ENCODE measurements around the gene MAT2A. TPM values are rescaled to one million over a fixed set of nuclear protein-coding genes. Genes with fewer than 3 reads are reported as not detected.
A peak's percentile ranks its signal among the peaks of the same experiment; 100 is the strongest.

The MAT2A gene
- total and polyA plus RNA-seq, 2 donors (not counting 1 experiment from before 2014, with no cell fraction given), result 133 to 177 TPM

DNA sequence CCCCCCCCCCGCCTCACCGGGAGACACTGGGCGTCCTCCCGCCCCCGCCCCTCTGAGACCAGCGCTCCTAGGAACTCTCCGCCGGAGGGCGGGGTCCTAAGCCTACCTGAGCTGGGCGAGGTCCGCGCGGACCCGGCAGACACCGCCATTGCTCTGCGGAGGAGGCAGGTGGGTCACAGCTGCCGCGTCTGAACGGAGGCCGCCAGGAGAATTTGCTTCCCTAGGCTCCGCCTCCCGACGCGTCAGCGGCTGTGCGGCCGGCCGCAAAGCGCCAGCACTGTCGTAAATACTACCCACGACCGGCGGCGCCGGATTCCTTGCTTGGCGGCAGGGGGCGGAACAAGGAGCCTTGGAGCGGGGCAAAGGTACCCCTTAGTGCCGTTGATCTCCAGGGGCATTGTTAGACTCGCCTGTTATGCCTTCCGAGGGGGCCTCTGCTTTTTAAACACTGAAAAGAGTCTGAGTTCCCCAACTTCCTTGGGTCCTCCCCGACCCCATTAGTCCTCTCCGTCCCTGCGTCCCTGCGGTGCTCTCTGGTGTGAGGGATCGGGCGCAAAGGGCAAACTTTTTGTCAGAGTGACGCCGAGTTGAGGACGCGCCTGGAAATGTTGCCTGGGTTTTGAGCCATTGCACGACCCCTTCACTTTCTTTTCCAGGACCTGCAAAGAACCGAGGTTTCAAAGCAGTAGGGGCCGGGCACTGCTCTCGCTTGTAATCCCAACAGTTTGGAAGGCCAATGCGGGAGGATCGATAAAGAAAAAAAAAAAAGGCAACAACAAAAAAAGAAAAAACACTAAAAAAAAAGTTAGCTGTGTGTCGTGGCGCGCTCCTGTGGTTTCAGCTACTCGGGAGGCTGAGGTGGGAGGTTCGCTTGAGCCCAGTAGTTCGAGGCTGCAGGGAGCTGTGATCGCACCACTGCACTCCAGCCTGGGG, 22.6 kb downstream of the MAT2A start, which contains the start of gene GGCX:
Gene GGCX (minus strand): TSS at position 214 of the 933 bp plus-strand sequence. CDS start 65 bp downstream, at position 149.
- Histone ChIP-seq H4K20me1 (ENCODE audit: control insufficient read depth, insufficient read depth, low read length, poor library complexity, severe bottlenecking) (peaks cover 4% of the 10 kb centered on the region), H3K4me1 (ENCODE audit: control insufficient read depth in 2 of 2, insufficient read depth in 2 of 2, low read length in 2 of 2) (peaks cover 20 to 28% of the 10 kb centered on the region in 2 donors), H3K4me3 (ENCODE audit: control extremely low read depth in 1 of 5, extremely low read depth in 1 of 5, insufficient read depth in 1 of 5, low read depth in 2 of 5, low read length in 4 of 5) (peak within 1 kb of the TSS; percentile 60 to 96 (median 88)), H2AFZ (ENCODE audit: insufficient read depth, low read depth, low read length, poor library complexity, severe bottlenecking) (peak within 1 kb of the TSS; percentile 97), H3K27ac (ENCODE audit: low read length in 2 of 2) (peak within 1 kb of the TSS; percentile 73 to 90), H3K79me2 (ENCODE audit: control insufficient read depth, insufficient read depth, low read length) (peaks cover 49% of the 10 kb centered on the region), H3K9ac (ENCODE audit: low read length) (peak within 1 kb of the TSS; percentile 97), H3K4me2 (replicated peaks; ENCODE audit: low read depth, low read length, poor library complexity, severe bottlenecking) (peak within 1 kb of the TSS; percentile 89), H3K36me3 (replicated peaks in 1 of 2; ENCODE audit: control extremely low read depth in 1 of 2, control insufficient read depth in 1 of 2, extremely low read depth in 1 of 2, insufficient read depth in 2 of 2, low read length in 1 of 2) (peaks cover 0 to 21% of the 10 kb centered on the region in 2 experiments), H3K9me3 (ENCODE audit: control extremely low read depth in 1 of 3, control insufficient read depth in 2 of 3, insufficient read depth in 1 of 3, low read length in 2 of 3) (no peaks in the 10 kb centered on the region), H3K27me3 (replicated peaks in 1 of 4; ENCODE audit: control extremely low read depth in 1 of 4, control insufficient read depth in 3 of 4, insufficient read depth in 4 of 4, low read length in 3 of 4) (no peaks in the 10 kb centered on the region)
- H3K9me3 Mint-ChIP-seq (ENCODE audit: insufficient read depth), result no peaks in the 10 kb centered on the region
- H3K4me3 Mint-ChIP-seq, result peak within 1 kb of the TSS; percentile 99
- peak within 1 kb of the TSS; percentile 99 for H3K27ac Mint-ChIP-seq
- ATAC-seq (ENCODE audit: low read depth), result peak; percentile 91
- H3K4me1 Mint-ChIP-seq, result peaks cover 30% of the 10 kb centered on the region
- 2% methylated on average over 55 of the region's 64 CpGs for WGBS (ENCODE audit: insufficient coverage)
- no peaks in the 10 kb centered on the region for H3K27me3 Mint-ChIP-seq
- intact Hi-C loops (cut with micrococcal nuclease), result loop anchor here (1.0 to 2.0 kb wide), 7 partner anchors 16 to 207 kb away; partner anchors contain the start of genes ELMOD3, MAT2A, RETSAT and RNF181
- ChIA-PET POLR2A (interaction anchor here (0.6 to 2.7 kb wide), 17 partner anchors 16 to 637 kb away, joined by 3 to 19 read pairs (median 4); partner anchors contain the start of genes MAT2A, SH2D6, TGOLN2 and TMEM150A), CTCF (interaction anchor here (1.0 to 3.5 kb wide), 7 partner anchors 11 to 170 kb away, joined by 3 to 31 read pairs (median 4); no protein-coding TSS in a partner anchor)
- no peak for TF ChIP-seq EZH2 (IDR thresholded peaks at IDR 0.05; ENCODE audit: borderline replicate concordance, insufficient read depth, low read depth, low read length, poor library complexity, severe bottlenecking)
- DNase-seq, result peak; percentile 96

DNA sequence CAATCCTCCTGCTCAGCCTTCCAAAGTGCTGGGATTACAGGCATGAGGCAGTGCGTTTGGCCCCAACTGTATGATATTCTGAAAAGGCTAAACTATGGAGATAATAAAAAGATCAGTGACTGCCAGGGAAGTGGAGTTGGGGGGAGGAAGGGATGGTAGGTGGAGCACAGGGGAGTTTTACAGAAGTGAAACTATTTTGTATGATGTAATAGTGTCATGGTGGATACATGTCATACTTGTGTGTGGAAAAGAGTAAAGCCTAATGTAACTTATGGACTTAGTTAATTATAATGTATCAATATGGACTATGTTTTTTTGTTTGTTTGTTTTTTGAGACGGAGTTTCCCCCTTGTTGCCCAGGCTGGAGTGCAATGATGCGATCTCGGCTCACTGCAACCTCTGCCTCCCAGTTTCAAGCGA, 25.2 kb downstream of the MAT2A start:
- peak; percentile 75 for DNase-seq
- Histone ChIP-seq H3K79me2 (ENCODE audit: control insufficient read depth, insufficient read depth, low read length) (peaks cover 28% of the 10 kb centered on the region), H3K4me3 (ENCODE audit: control extremely low read depth in 1 of 5, extremely low read depth in 1 of 5, insufficient read depth in 1 of 5, low read depth in 2 of 5, low read length in 4 of 5) (no peak overlapping the region), H3K4me2 (replicated peaks; ENCODE audit: low read depth, low read length, poor library complexity, severe bottlenecking) (peak overlapping the region; percentile 41), H3K36me3 (replicated peaks in 1 of 2; ENCODE audit: control extremely low read depth in 1 of 2, control insufficient read depth in 1 of 2, extremely low read depth in 1 of 2, insufficient read depth in 2 of 2, low read length in 1 of 2) (peaks cover 0 to under 1% of the 10 kb centered on the region in 2 experiments), H3K9ac (ENCODE audit: low read length) (no peak overlapping the region), H3K4me1 (ENCODE audit: control insufficient read depth in 2 of 2, insufficient read depth in 2 of 2, low read length in 2 of 2) (peaks cover 20 to 28% of the 10 kb centered on the region in 2 donors), H3K27ac (ENCODE audit: low read length in 2 of 2) (no peak overlapping the region), H3K27me3 (replicated peaks in 1 of 4; ENCODE audit: control extremely low read depth in 1 of 4, control insufficient read depth in 3 of 4, insufficient read depth in 4 of 4, low read length in 3 of 4) (no peaks in the 10 kb centered on the region), H2AFZ (ENCODE audit: insufficient read depth, low read depth, low read length, poor library complexity, severe bottlenecking) (no peak overlapping the region), H3K9me3 (ENCODE audit: control extremely low read depth in 1 of 3, control insufficient read depth in 2 of 3, insufficient read depth in 1 of 3, low read length in 2 of 3) (no peaks in the 10 kb centered on the region), H4K20me1 (ENCODE audit: control insufficient read depth, insufficient read depth, low read length, poor library complexity, severe bottlenecking) (no peaks in the 10 kb centered on the region)
- POLR2A ChIA-PET, result interaction anchor here (1.0 kb wide), 1 partner anchor 39 kb away, joined by 4 read pairs; the partner anchor contains the start of gene TMEM150A
- peak; percentile 16 for ATAC-seq (ENCODE audit: low read depth)
- H3K4me1 Mint-ChIP-seq, result peaks cover 30% of the 10 kb centered on the region
- WGBS (ENCODE audit: insufficient coverage), result 91% methylated on average over 1 of the region's 5 CpGs
- peak overlapping the region; percentile 33 for H3K27ac Mint-ChIP-seq
- H3K4me3 Mint-ChIP-seq, result peak overlapping the region; percentile 20
- no peaks in the 10 kb centered on the region for H3K27me3 Mint-ChIP-seq
- intact Hi-C loops (cut with micrococcal nuclease), result no loop called here
- TF ChIP-seq EZH2 (IDR thresholded peaks at IDR 0.05; ENCODE audit: borderline replicate concordance, insufficient read depth, low read depth, low read length, poor library complexity, severe bottlenecking), result no peak
- TF ChIP-seq, protein P1, sequence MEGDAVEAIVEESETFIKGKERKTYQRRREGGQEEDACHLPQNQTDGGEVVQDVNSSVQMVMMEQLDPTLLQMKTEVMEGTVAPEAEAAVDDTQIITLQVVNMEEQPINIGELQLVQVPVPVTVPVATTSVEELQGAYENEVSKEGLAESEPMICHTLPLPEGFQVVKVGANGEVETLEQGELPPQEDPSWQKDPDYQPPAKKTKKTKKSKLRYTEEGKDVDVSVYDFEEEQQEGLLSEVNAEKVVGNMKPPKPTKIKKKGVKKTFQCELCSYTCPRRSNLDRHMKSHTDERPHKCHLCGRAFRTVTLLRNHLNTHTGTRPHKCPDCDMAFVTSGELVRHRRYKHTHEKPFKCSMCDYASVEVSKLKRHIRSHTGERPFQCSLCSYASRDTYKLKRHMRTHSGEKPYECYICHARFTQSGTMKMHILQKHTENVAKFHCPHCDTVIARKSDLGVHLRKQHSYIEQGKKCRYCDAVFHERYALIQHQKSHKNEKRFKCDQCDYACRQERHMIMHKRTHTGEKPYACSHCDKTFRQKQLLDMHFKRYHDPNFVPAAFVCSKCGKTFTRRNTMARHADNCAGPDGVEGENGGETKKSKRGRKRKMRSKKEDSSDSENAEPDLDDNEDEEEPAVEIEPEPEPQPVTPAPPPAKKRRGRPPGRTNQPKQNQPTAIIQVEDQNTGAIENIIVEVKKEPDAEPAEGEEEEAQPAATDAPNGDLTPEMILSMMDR (IDR thresholded peaks at IDR 0.05), result no peak
- H3K9me3 Mint-ChIP-seq (ENCODE audit: insufficient read depth), result no peaks in the 10 kb centered on the region
- CTCF ChIA-PET, result interaction anchor here (1.5 kb wide), 1 partner anchor 37 kb away, joined by 3 read pairs; no protein-coding TSS in a partner anchor

Measured in B cell (primary cell).